ENCODE results near the gene CX3CR1. TPM values are rescaled to one million over a fixed set of nuclear protein-coding genes. Genes with fewer than 3 reads are reported as not detected.

The CX3CR1 gene
- total and polyA plus RNA-seq, 7 donors = 0.03 to 1.9 (median 0.55) TPM

- ATAC-seq = no peak
- intact Hi-C loops (cut with DNase I) = no loop called here
- no peaks in the 10 kb centered on the region for H3K36me3 ChIP-seq (ENCODE audit: insufficient read depth in 1 of 2, low read depth in 1 of 2)
- no peaks in the 10 kb centered on the region for H3K27me3 ChIP-seq (ENCODE audit: insufficient read depth in 3 of 3, low read length in 2 of 3)
- H3K27ac ChIP-seq = no peak overlapping the region
- TF ChIP-seq, protein P1, sequence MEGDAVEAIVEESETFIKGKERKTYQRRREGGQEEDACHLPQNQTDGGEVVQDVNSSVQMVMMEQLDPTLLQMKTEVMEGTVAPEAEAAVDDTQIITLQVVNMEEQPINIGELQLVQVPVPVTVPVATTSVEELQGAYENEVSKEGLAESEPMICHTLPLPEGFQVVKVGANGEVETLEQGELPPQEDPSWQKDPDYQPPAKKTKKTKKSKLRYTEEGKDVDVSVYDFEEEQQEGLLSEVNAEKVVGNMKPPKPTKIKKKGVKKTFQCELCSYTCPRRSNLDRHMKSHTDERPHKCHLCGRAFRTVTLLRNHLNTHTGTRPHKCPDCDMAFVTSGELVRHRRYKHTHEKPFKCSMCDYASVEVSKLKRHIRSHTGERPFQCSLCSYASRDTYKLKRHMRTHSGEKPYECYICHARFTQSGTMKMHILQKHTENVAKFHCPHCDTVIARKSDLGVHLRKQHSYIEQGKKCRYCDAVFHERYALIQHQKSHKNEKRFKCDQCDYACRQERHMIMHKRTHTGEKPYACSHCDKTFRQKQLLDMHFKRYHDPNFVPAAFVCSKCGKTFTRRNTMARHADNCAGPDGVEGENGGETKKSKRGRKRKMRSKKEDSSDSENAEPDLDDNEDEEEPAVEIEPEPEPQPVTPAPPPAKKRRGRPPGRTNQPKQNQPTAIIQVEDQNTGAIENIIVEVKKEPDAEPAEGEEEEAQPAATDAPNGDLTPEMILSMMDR (IDR thresholded peaks at IDR 0.05) = no peak
- H3K4me1 ChIP-seq = no peaks in the 10 kb centered on the region
- 67 to 77% (median 76%) methylated on average over 2 of the region's 2 CpGs for WGBS, 3 donors
- DNase-seq = no peak
- H3K9me3 ChIP-seq = no peaks in the 10 kb centered on the region
- no peak overlapping the region for H3K4me3 ChIP-seq
These were observed 55.5 kb downstream of the CX3CR1 start for GRCh38 chr3:39224288-39224687.

DNA sequence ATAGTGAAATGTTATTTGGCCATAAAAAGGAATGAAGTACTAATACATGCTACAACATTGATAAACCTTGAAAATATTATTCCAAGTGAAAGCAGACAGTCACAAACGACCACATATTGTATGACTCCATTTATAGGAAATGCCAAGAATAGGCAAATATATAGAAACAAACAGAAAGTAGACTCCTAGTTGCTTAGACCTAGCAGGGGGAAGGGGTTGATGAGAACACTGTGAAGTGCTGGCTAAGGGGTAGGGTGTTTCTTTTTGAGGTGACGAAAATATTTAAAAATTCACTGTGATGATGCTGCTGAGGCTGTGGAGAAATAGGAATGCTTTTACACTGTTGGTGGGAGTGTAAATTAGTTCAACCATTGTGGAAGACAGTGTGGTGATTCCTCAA is 56.9 kb downstream of the CX3CR1 start:
- TF ChIP-seq, protein P1 (IDR thresholded peaks at IDR 0.05) = no peak
- no peaks in the 10 kb centered on the region for H3K9me3 ChIP-seq
- no peak overlapping the region for H3K4me3 ChIP-seq
- no peak overlapping the region for H3K27ac ChIP-seq
- H3K27me3 ChIP-seq (ENCODE audit: insufficient read depth in 3 of 3, low read length in 2 of 3) = no peaks in the 10 kb centered on the region
- no peaks in the 10 kb centered on the region for H3K4me1 ChIP-seq
- WGBS, 3 donors = 81 to 85% (median 81%) methylated on average over 2 of the region's 2 CpGs
- ATAC-seq (no peak), DNase-seq (no peak)
- no peaks in the 10 kb centered on the region for H3K36me3 ChIP-seq (ENCODE audit: insufficient read depth in 1 of 2, low read depth in 1 of 2)
- intact Hi-C loops (cut with DNase I) = no loop called here

DNA sequence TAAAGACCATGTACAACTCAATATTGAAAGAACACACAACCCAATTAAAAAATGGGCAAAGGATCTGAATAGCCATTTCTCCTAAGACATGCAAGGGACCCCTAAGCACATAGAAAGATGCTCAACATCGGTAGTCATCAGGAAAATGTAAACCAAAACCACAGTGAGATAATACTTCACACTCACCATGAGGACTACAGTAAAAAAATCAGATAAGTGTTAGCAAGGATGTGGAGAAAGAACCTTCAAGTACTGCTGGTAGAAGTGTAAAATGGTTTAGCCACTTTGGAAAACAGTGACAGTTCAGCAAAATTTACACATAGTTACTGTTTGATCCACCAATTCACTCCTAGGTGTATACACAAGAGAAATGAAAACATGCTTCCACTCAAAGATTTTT is 57.4 kb downstream of the CX3CR1 start:
- H3K9me3 ChIP-seq = no peaks in the 10 kb centered on the region
- no peaks in the 10 kb centered on the region for H3K36me3 ChIP-seq (ENCODE audit: insufficient read depth in 1 of 2, low read depth in 1 of 2)
- TF ChIP-seq, protein P1 (IDR thresholded peaks at IDR 0.05) = no peak
- DNase-seq (no peak), ATAC-seq (no peak)
- no peak overlapping the region for H3K4me3 ChIP-seq
- no peaks in the 10 kb centered on the region for H3K4me1 ChIP-seq
- H3K27ac ChIP-seq = no peak overlapping the region
- H3K27me3 ChIP-seq (ENCODE audit: insufficient read depth in 3 of 3, low read length in 2 of 3) = no peaks in the 10 kb centered on the region
- WGBS, 3 donors = 80 to 94% (median 80%) methylated on average over 1 of the region's 1 CpG
- intact Hi-C loops (cut with DNase I) = no loop called here

- no peak overlapping the region for H3K27ac ChIP-seq
- intact Hi-C loops (cut with DNase I) = no loop called here
- H3K4me3 ChIP-seq = no peak overlapping the region
- TF ChIP-seq, protein P1 (IDR thresholded peaks at IDR 0.05) = no peak
- H3K9me3 ChIP-seq = no peaks in the 10 kb centered on the region
- H3K27me3 ChIP-seq (ENCODE audit: insufficient read depth in 3 of 3, low read length in 2 of 3) = no peaks in the 10 kb centered on the region
- ATAC-seq (no peak), DNase-seq (no peak)
- H3K36me3 ChIP-seq (ENCODE audit: insufficient read depth in 1 of 2, low read depth in 1 of 2) = no peaks in the 10 kb centered on the region
- no peaks in the 10 kb centered on the region for H3K4me1 ChIP-seq
These were observed 58.7 kb downstream of the CX3CR1 start for GRCh38 chr3:39221141-39221530.

GRCh38 chr3:39220407-39221140 is 59.3 kb downstream of the CX3CR1 start:
- no peak for ATAC-seq
- no peaks in the 10 kb centered on the region for H3K36me3 ChIP-seq (ENCODE audit: insufficient read depth in 1 of 2, low read depth in 1 of 2)
- no peaks in the 10 kb centered on the region for H3K9me3 ChIP-seq
- H3K4me3 ChIP-seq = no peak overlapping the region
- H3K27ac ChIP-seq = no peak overlapping the region
- H3K4me1 ChIP-seq = no peaks in the 10 kb centered on the region
- no peaks in the 10 kb centered on the region for H3K27me3 ChIP-seq (ENCODE audit: insufficient read depth in 3 of 3, low read length in 2 of 3)
- WGBS, 3 donors = 68 to 70% (median 69%) methylated on average over 6 of the region's 6 CpGs
- intact Hi-C loops (cut with DNase I) = no loop called here
- TF ChIP-seq, protein P1 (IDR thresholded peaks at IDR 0.05) = no peak
- DNase-seq = no peak
